Endothelial cell of umbilical vein (primary cell): ENCODE measurements around the gene MYRIP. TPM values are rescaled to one million over a fixed set of nuclear protein-coding genes. Genes with fewer than 3 reads are reported as not detected.

Source experiments
- BruUV-seq: library from RNA; stranded (reverse); fragments of 400-500 nt; replicated peaks from 2 replicates; lab custom pipeline; 2021; lab: Mats Ljungman, UMichigan
- CTCF ChIA-PET: fragments of 300-600, 350-600 bp; sonication (Branson Sonifier 250); formaldehyde crosslinking; loops from one replicate; lab custom pipeline; 2021; ENCODE audit warnings: antibody characterized with exemption, inconsistent platforms; lab: Charles Lee
- POLR2A ChIA-PET: fragments of 300-600, 350-600 bp; sonication (Branson Sonifier 250); formaldehyde crosslinking; loops from one replicate; lab custom pipeline; 2021; ENCODE audit warnings: antibody characterized with exemption, inconsistent platforms; lab: Charles Lee
- DNase-seq: peaks from one replicate; pipeline ENCODE4 v3.0.0-alpha.2; 2011; ENCODE audit warnings: low read depth, low spot score
- FAIRE-seq: peaks from 2 replicates; lab custom pipeline; 2011; peaks lifted over from hg19 to GRCh38; lab: Jason Lieb, UNC
- H2AFZ ChIP-seq: 2 replicates; pipeline ENCODE4 v1.6.0; 2012; ENCODE audit warnings: low read depth, low read length, control low read depth, inconsistent platforms
- H3K27ac ChIP-seq: 2 replicates; pipeline ENCODE4 v1.5.1; 2011; ENCODE audit warnings: low read depth, mild to moderate bottlenecking, control low read depth, low read length, moderate library complexity; ENCODE audit not compliant: insufficient read depth
- H3K27me3 ChIP-seq, 2 experiments: 2 replicates each; pipeline versions ENCODE4 v1.6.0 to v1.6.1; 2011; ENCODE audit warnings: low read length in 2 of 2, mixed read lengths in 1 of 2; ENCODE audit not compliant: control insufficient read depth in 2 of 2, insufficient read depth in 2 of 2
- H3K36me3 ChIP-seq, 2 experiments: 2 replicates in 1 of 2; 3 replicates in 1 of 2; pipeline ENCODE4 v1.5.1; 2011; ENCODE audit warnings: low read length in 2 of 2, mild to moderate bottlenecking in 1 of 2, moderate library complexity in 1 of 2; ENCODE audit not compliant: control insufficient read depth in 2 of 2, insufficient read depth in 2 of 2; ENCODE audit errors: extremely low read depth in 1 of 2
- H3K4me1 ChIP-seq: 3 replicates; pipeline ENCODE4 v1.5.1; 2011; ENCODE audit warnings: mild to moderate bottlenecking, low read length; ENCODE audit not compliant: control insufficient read depth, insufficient read depth; ENCODE audit errors: extremely low read depth
- H3K4me2 ChIP-seq: 2 replicates; pipeline ENCODE4 v1.6.1; 2011; ENCODE audit warnings: low read length, control low read depth, mixed read lengths; ENCODE audit not compliant: insufficient read depth
- H3K4me3 ChIP-seq, 3 experiments: fragments of 200-600 bp in 1 of 3; sonication (generic), shearing (Covaris generic) in 1 of 3; replicated peaks in 1 of 3; 2 replicates each; pipeline ENCODE4 v1.5.1; 2011 to 2016; ENCODE audit warnings: control low read depth in 3 of 3, low read length in 3 of 3, mild to moderate bottlenecking in 2 of 3, inconsistent platforms in 1 of 3, low read depth in 1 of 3, moderate library complexity in 1 of 3; ENCODE audit not compliant: insufficient read depth in 1 of 3
- H3K79me2 ChIP-seq: 2 replicates; pipeline ENCODE4 v1.6.0; 2012; ENCODE audit warnings: low read length, inconsistent platforms; ENCODE audit not compliant: control insufficient read depth, insufficient read depth
- H3K9ac ChIP-seq: replicated peaks from 2 replicates; pipeline ENCODE3; 2011; ENCODE audit warnings: low read length, control low read depth; ENCODE audit not compliant: insufficient read depth; ENCODE audit errors: extremely low read depth
- H3K9me1 ChIP-seq: replicated peaks from 3 replicates; pipeline ENCODE4 v1.6.0; 2011; ENCODE audit warnings: mild to moderate bottlenecking, low read length; ENCODE audit not compliant: control insufficient read depth, insufficient read depth; ENCODE audit errors: extremely low read depth
- H3K9me3 ChIP-seq: replicated peaks from 2 replicates; pipeline ENCODE4 v1.5.1; 2012; ENCODE audit warnings: low read length, inconsistent platforms; ENCODE audit not compliant: control insufficient read depth, insufficient read depth
- H4K20me1 ChIP-seq: replicated peaks from 2 replicates; pipeline ENCODE3; 2011; ENCODE audit warnings: mild to moderate bottlenecking, low read length; ENCODE audit not compliant: control insufficient read depth, insufficient read depth; ENCODE audit errors: extremely low read depth
- CTCF ChIP-seq, 2 donors: IDR thresholded peaks; 1 replicate in 1 of 2; 2 replicates in 1 of 2; pipeline ENCODE4 v1.5.1; 2011; ENCODE audit warnings: low read length in 2 of 2, mild to moderate bottlenecking in 2 of 2, moderate library complexity in 2 of 2, control low read depth in 1 of 2, inconsistent platforms in 1 of 2, low read depth in 1 of 2; ENCODE audit not compliant: insufficient read depth in 1 of 2; ENCODE audit errors: extremely low read depth in 1 of 2
- EZH2 ChIP-seq: IDR thresholded peaks from 2 replicates; pipeline ENCODE4 v1.6.1; 2012; ENCODE audit warnings: borderline replicate concordance, low read depth, mild to moderate bottlenecking, moderate library complexity, low read length, inconsistent platforms; ENCODE audit not compliant: severe bottlenecking
- FOS ChIP-seq: IDR thresholded peaks from 2 replicates; pipeline ENCODE4 v1.6.1; 2011; ENCODE audit warnings: mild to moderate bottlenecking, low read length, moderate library complexity, borderline replicate concordance; ENCODE audit not compliant: insufficient read depth
- GATA2 ChIP-seq: IDR thresholded peaks from 2 replicates; pipeline ENCODE4 v1.7.0; 2011; ENCODE audit warnings: low read depth, mild to moderate bottlenecking, moderate library complexity, mixed read lengths, low read length; ENCODE audit not compliant: insufficient read length, insufficient read depth
- JUN ChIP-seq: IDR thresholded peaks from 2 replicates; pipeline ENCODE4 v1.6.1; 2011; ENCODE audit warnings: borderline replicate concordance, low read depth; ENCODE audit not compliant: insufficient read length, insufficient read depth
- MAX ChIP-seq: IDR thresholded peaks from 2 replicates; pipeline ENCODE4 v1.6.1; 2011; ENCODE audit not compliant: insufficient read depth, insufficient read length
- MYC ChIP-seq: IDR thresholded peaks from one replicate; pipeline ENCODE4 v1.6.1; 2011; ENCODE audit warnings: mild to moderate bottlenecking, low read depth, low read length
- POLR2A ChIP-seq: IDR thresholded peaks from 2 replicates; pipeline ENCODE4 v1.6.1; 2012; ENCODE audit warnings: low read depth, mild to moderate bottlenecking, control low read depth, low read length
- POLR2AphosphoS5 ChIP-seq: IDR thresholded peaks from 2 replicates; pipeline ENCODE4 v1.6.1; 2012; ENCODE audit warnings: low read depth, mild to moderate bottlenecking, control low read depth, low read length, moderate library complexity; ENCODE audit not compliant: insufficient read depth
- dilution Hi-C: fragments of 300-500 bp; cut with MboI; formaldehyde crosslinking; loops from one replicate; pipeline ENCODE4 v1.15.0; 2019; ENCODE audit warnings: low sequenced_read_pairs; ENCODE audit not compliant: extremely low pct_ligation_motif_present
- intact Hi-C: fragments of 100-400 bp; cut with micrococcal nuclease; formaldehyde crosslinking; loops from one replicate; pipeline ENCODE4 v1.10.0; 2022
- polyA plus RNA-seq, 4 experiments: library from polyadenylated mRNA; depleted of rRNA in 3 of 4; stranded (reverse) in 3 of 4; unstranded in 1 of 4; fragments of >200 nt; gene quantifications; 2 replicates each; pipeline versions ENCODE4 v1.2.1 to v1.2.3, GENCODE V29; 2011 to 2012; ENCODE audit warnings: missing spikeins in 1 of 4
- total RNA-seq: library from RNA; stranded (reverse); gene quantifications from 2 replicates; pipeline ENCODE4 v1.2.3, GENCODE V29; 2021

MYRIP gene
- total and polyA plus RNA-seq, 2 donors (not counting 3 experiments of a cell fraction or from before 2014, with no cell fraction given), result 6.7 to 11.9 TPM

GRCh38 chr3:40278791-40279190 is 469.4 kb downstream of the MYRIP start:
- Histone ChIP-seq H3K79me2 (no peaks in the 10 kb centered on the region), H3K36me3 (no peaks in the 10 kb centered on the region), H3K9me3 (no peaks in the 10 kb centered on the region), H3K27me3 (peaks cover 0 to 2% of the 10 kb centered on the region in 2 experiments), H2AFZ (no peak overlapping the region), H3K4me1 (no peaks in the 10 kb centered on the region), H3K27ac (no peak overlapping the region), H3K4me3 (no peak overlapping the region), H3K9ac (no peak overlapping the region), H3K9me1 (no peaks in the 10 kb centered on the region), H3K4me2 (no peak overlapping the region), H4K20me1 (no peaks in the 10 kb centered on the region)
- dilution Hi-C loops (no loop called here), intact Hi-C loops (loop anchor here (2.0 kb wide), 1 partner anchor 16 kb away; no protein-coding TSS in a partner anchor)
- BruUV-seq, result no TSS peak
- ChIA-PET CTCF (no interaction called here), POLR2A (no interaction called here)
- FAIRE-seq (no peak), DNase-seq (no peak)
- TF ChIP-seq JUN (no peak), FOS (no peak), POLR2AphosphoS5 (no peak), EZH2 (no peak), CTCF (IDR thresholded peaks at IDR 0.05; ENCODE audit: extremely low read depth in 1 of 2, insufficient read depth in 1 of 2, low read depth in 1 of 2, low read length in 2 of 2) (no peak), MYC (no peak), GATA2 (no peak), MAX (no peak), POLR2A (no peak)
